Astrocyte (in vitro differentiated cells and primary cell): Measurements from ENCODE around the gene APOL1. TPM values are rescaled to one million over a fixed set of nuclear protein-coding genes. Genes with fewer than 3 reads are reported as not detected.

ENCODE experiments used
- DNase-seq: peaks from one replicate; pipeline ENCODE4 v3.0.0-alpha.2; 2010; ENCODE audit warnings: low read depth
- FAIRE-seq: peaks from 2 replicates; lab custom pipeline; 2011; peaks lifted over from hg19 to GRCh38; lab: Jason Lieb, UNC
- H2AFZ ChIP-seq: 2 replicates; pipeline ENCODE4 v1.6.0; 2012; ENCODE audit warnings: low read depth, low read length, inconsistent platforms
- H3K27ac ChIP-seq: 2 replicates; pipeline ENCODE4 v1.5.1; 2011; ENCODE audit warnings: low read depth, low read length, inconsistent platforms
- H3K27me3 ChIP-seq: 2 replicates; pipeline ENCODE4 v1.6.0; 2011; ENCODE audit warnings: low read length, inconsistent platforms; ENCODE audit not compliant: insufficient read depth
- H3K36me3 ChIP-seq: 2 replicates; pipeline ENCODE4 v1.5.1; 2011; ENCODE audit warnings: low read length, inconsistent platforms; ENCODE audit not compliant: insufficient read depth
- H3K4me1 ChIP-seq: 2 replicates; pipeline ENCODE4 v1.5.1; 2011; ENCODE audit warnings: low read length, inconsistent platforms; ENCODE audit not compliant: insufficient read depth
- H3K4me2 ChIP-seq: 2 replicates; pipeline ENCODE4 v1.6.0; 2012; ENCODE audit warnings: low read length, inconsistent platforms
- H3K4me3 ChIP-seq: 2 replicates; pipeline ENCODE4 v1.5.1; 2011; ENCODE audit warnings: low read depth, mild to moderate bottlenecking, low read length, inconsistent platforms; ENCODE audit not compliant: insufficient read depth
- H3K79me2 ChIP-seq: 2 replicates; pipeline ENCODE4 v1.6.0; 2012; ENCODE audit warnings: mild to moderate bottlenecking, low read length, inconsistent platforms; ENCODE audit not compliant: insufficient read depth
- H3K9ac ChIP-seq: 2 replicates; pipeline ENCODE4 v1.6.0; 2012; ENCODE audit warnings: mild to moderate bottlenecking, low read length, inconsistent platforms
- H3K9me3 ChIP-seq: 2 replicates; pipeline ENCODE4 v1.5.1; 2012; ENCODE audit warnings: low read depth, mild to moderate bottlenecking, low read length, inconsistent platforms; ENCODE audit not compliant: insufficient read depth
- H4K20me1 ChIP-seq: 2 replicates; pipeline ENCODE4 v1.6.0; 2012; ENCODE audit warnings: low read length, inconsistent platforms; ENCODE audit not compliant: insufficient read depth
- H3K27ac Mint-ChIP-seq: one replicate; pipeline ENCODE4 v1.8.0; 2021; ENCODE audit warnings: mild to moderate bottlenecking, mixed read lengths; ENCODE audit not compliant: unreplicated experiment
- H3K27me3 Mint-ChIP-seq: one replicate; pipeline ENCODE4 v1.8.0; 2021; ENCODE audit warnings: low read depth, mixed read lengths; ENCODE audit not compliant: unreplicated experiment
- H3K36me3 Mint-ChIP-seq: one replicate; pipeline ENCODE4 v1.8.0; 2021; ENCODE audit warnings: low read depth, mixed read lengths; ENCODE audit not compliant: unreplicated experiment
- H3K4me1 Mint-ChIP-seq: one replicate; pipeline ENCODE4 v1.8.0; 2021; ENCODE audit warnings: low read depth, mixed read lengths; ENCODE audit not compliant: unreplicated experiment
- H3K4me3 Mint-ChIP-seq: one replicate; pipeline ENCODE4 v1.8.0; 2021; ENCODE audit warnings: mild to moderate bottlenecking, moderate library complexity, mixed read lengths; ENCODE audit not compliant: unreplicated experiment
- H3K9me3 Mint-ChIP-seq: one replicate; pipeline ENCODE4 v1.8.0; 2021; ENCODE audit warnings: mild to moderate bottlenecking, mixed read lengths; ENCODE audit not compliant: unreplicated experiment
- CTCF ChIP-seq: IDR thresholded peaks from 2 replicates; pipeline ENCODE4 v1.5.1; 2011; ENCODE audit warnings: low read depth, mild to moderate bottlenecking, inconsistent platforms, low read length, moderate library complexity; ENCODE audit not compliant: insufficient read depth
- EZH2 ChIP-seq: IDR thresholded peaks from 2 replicates; pipeline ENCODE4 v1.6.1; 2012; ENCODE audit warnings: mild to moderate bottlenecking, low read length, inconsistent platforms; ENCODE audit not compliant: insufficient read depth
- total RNA-seq: library from RNA; stranded (reverse); gene quantifications from 2 replicates; pipeline ENCODE4 v1.2.1, GENCODE V29; 2021

Gene APOL1
- total RNA-seq, 1 donor from 2014 or later: 3.9 TPM

DNA sequence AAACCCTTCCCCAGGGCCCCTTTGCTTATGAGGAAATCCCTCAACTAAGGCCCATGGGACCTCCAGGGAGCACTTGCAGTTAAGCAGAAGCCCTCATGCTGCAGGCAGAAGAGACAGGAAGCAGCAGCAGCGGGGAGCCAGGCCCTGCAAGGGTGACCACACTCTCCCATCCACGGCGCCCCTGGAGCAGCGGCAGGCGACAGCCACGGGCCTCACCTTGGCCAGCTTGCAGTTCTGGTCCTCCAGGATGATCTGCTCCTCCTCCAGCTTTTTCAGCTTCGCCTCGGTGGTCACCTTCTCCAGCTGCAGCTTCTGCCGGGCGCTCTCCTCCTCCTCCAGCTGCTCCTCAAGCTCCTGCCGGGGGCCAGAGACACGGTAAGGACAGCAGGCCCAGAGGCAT, 47.0 kb downstream of the APOL1 start:
- H4K20me1 ChIP-seq: peaks cover 98% of the 10 kb centered on the region
- no peaks in the 10 kb centered on the region for H3K27me3 Mint-ChIP-seq
- peaks cover 38% of the 10 kb centered on the region for H3K36me3 Mint-ChIP-seq
- peaks cover 93% of the 10 kb centered on the region for H3K79me2 ChIP-seq
- no peak for DNase-seq
- TF ChIP-seq EZH2 (no peak), CTCF (no peak)
- peak overlapping the region; percentile 77 for H3K27ac Mint-ChIP-seq
- H3K4me3 Mint-ChIP-seq: no peak overlapping the region
- H3K4me1 ChIP-seq: peaks cover 16% of the 10 kb centered on the region
- no peaks in the 10 kb centered on the region for H3K27me3 ChIP-seq
- H3K9ac ChIP-seq: no peak overlapping the region
- no peak for FAIRE-seq
- H3K4me2 ChIP-seq: no peak overlapping the region
- no peak overlapping the region for H3K4me3 ChIP-seq
- no peaks in the 10 kb centered on the region for H3K9me3 ChIP-seq
- no peak overlapping the region for H3K27ac ChIP-seq
- H3K4me1 Mint-ChIP-seq: peaks cover 33% of the 10 kb centered on the region
- no peaks in the 10 kb centered on the region for H3K9me3 Mint-ChIP-seq
- peaks cover 93% of the 10 kb centered on the region for H3K36me3 ChIP-seq
- no peak overlapping the region for H2AFZ ChIP-seq

- no peaks in the 10 kb centered on the region for H3K27me3 ChIP-seq
- TF ChIP-seq CTCF (no peak), EZH2 (no peak)
- H3K27ac ChIP-seq: peak overlapping the region; percentile 51
- H3K4me3 ChIP-seq: no peak overlapping the region
- H3K9ac ChIP-seq: peak overlapping the region; percentile 4
- Mint-ChIP-seq H3K36me3 (peaks cover 39% of the 10 kb centered on the region), H3K27ac (peak overlapping the region; percentile 91), H3K4me3 (no peak overlapping the region), H3K9me3 (no peaks in the 10 kb centered on the region), H3K27me3 (no peaks in the 10 kb centered on the region), H3K4me1 (peaks cover 35% of the 10 kb centered on the region)
- no peak for FAIRE-seq
- H3K9me3 ChIP-seq: no peaks in the 10 kb centered on the region
- peaks cover 98% of the 10 kb centered on the region for H4K20me1 ChIP-seq
- no peak overlapping the region for H2AFZ ChIP-seq
- no peak for DNase-seq
- H3K36me3 ChIP-seq: peaks cover 93% of the 10 kb centered on the region
- H3K79me2 ChIP-seq: peaks cover 93% of the 10 kb centered on the region
- H3K4me1 ChIP-seq: peaks cover 17% of the 10 kb centered on the region
- H3K4me2 ChIP-seq: no peak overlapping the region
Observed at GRCh38 chr22:36300396-36301212, 47.7 kb downstream of the APOL1 start.

DNA sequence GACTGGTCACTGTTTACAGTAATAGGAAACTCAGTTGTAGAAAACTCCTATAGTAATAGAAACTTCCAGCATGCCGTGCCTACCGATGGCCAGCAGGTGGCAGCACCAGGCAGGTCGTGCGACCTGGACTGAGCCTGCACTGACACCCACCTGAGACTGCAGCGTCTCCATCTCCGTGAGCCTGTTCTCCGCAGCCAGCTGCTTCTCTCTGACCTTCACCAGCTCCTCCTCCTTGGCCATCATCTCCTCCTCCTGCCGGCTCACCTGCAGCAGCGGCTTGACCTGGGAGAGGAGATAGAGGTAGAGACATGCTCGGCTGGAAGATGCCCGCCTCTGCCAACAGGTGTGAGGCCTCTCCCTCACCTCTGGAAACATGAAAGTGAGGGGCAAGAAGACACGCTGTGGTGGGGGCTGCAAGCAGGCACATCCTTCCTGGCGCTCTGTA, 48.5 kb downstream of the APOL1 start:
- Mint-ChIP-seq H3K9me3 (no peaks in the 10 kb centered on the region), H3K36me3 (peaks cover 45% of the 10 kb centered on the region), H3K27ac (peak overlapping the region; percentile 91), H3K4me3 (no peak overlapping the region), H3K4me1 (peaks cover 38% of the 10 kb centered on the region), H3K27me3 (no peaks in the 10 kb centered on the region)
- H3K27me3 ChIP-seq: no peaks in the 10 kb centered on the region
- peaks cover 98% of the 10 kb centered on the region for H4K20me1 ChIP-seq
- H3K4me2 ChIP-seq: no peak overlapping the region
- H3K27ac ChIP-seq: peak overlapping the region; percentile 51
- H3K9ac ChIP-seq: peak overlapping the region; percentile 24
- H3K79me2 ChIP-seq: peaks cover 97% of the 10 kb centered on the region
- H3K36me3 ChIP-seq: peaks cover 93% of the 10 kb centered on the region
- FAIRE-seq (no peak), DNase-seq (no peak)
- no peaks in the 10 kb centered on the region for H3K9me3 ChIP-seq
- H2AFZ ChIP-seq: no peak overlapping the region
- TF ChIP-seq EZH2: no peak
- peak; percentile 94 for TF ChIP-seq CTCF
- no peak overlapping the region for H3K4me3 ChIP-seq
- H3K4me1 ChIP-seq: peaks cover 17% of the 10 kb centered on the region
